H1 (cell line): Measurements from ENCODE around the gene NFKBIE. TPM values are rescaled to one million over a fixed set of nuclear protein-coding genes. Genes with fewer than 3 reads are reported as not detected.

ENCODE experiments used
- CTCF ChIA-PET: fragments of 300-600 bp; sonication (Branson Sonifier 250); formaldehyde crosslinking; loops from one replicate; lab custom pipeline; 2021; ENCODE audit not compliant: partially characterized antibody; lab: Charles Lee
- POLR2A ChIA-PET: fragments of 300-600 bp; sonication (Branson Sonifier 250); formaldehyde crosslinking; loops from one replicate; lab custom pipeline; 2021; ENCODE audit warnings: inconsistent platforms; ENCODE audit not compliant: partially characterized antibody; lab: Charles Lee
- DNase-seq, 2 experiments: peaks; one replicate each; pipeline versions ENCODE4 v3.0.0 to v3.0.0-alpha.2; 2010 to 2022; ENCODE audit warnings: low spot score in 2 of 2, low read depth in 1 of 2, mixed read lengths in 1 of 2
- FAIRE-seq: peaks from 2 replicates; lab custom pipeline; 2011; peaks lifted over from hg19 to GRCh38; lab: Jason Lieb, UNC
- H2AFZ ChIP-seq: 2 replicates; pipeline ENCODE4 v1.8.1; 2012; ENCODE audit warnings: low read length, inconsistent platforms
- H2AK5ac ChIP-seq: 2 replicates; pipeline ENCODE4 v1.6.1; 2013; ENCODE audit warnings: low read depth, low read length
- H2BK120ac ChIP-seq: replicated peaks from 2 replicates; pipeline ENCODE3; 2013; ENCODE audit warnings: low read depth, low read length, inconsistent platforms
- H2BK12ac ChIP-seq: 2 replicates; pipeline ENCODE4 v1.6.1; 2013; ENCODE audit warnings: low read depth, low read length
- H2BK15ac ChIP-seq: 2 replicates; pipeline ENCODE4 v1.6.1; 2013; ENCODE audit warnings: low read length
- H2BK20ac ChIP-seq: 2 replicates; pipeline ENCODE4 v1.6.1; 2013; ENCODE audit warnings: low read length
- H2BK5ac ChIP-seq: 2 replicates; pipeline ENCODE4 v1.6.1; 2013; ENCODE audit warnings: low read depth, low read length
- H3K14ac ChIP-seq: 2 replicates; pipeline ENCODE4 v1.6.1; 2013; ENCODE audit warnings: inconsistent platforms; ENCODE audit not compliant: insufficient read length
- H3K18ac ChIP-seq: 2 replicates; pipeline ENCODE4 v1.6.1; 2013; ENCODE audit warnings: low read length; ENCODE audit errors: extremely low read depth
- H3K23ac ChIP-seq: 2 replicates; pipeline ENCODE4 v1.6.1; 2013; ENCODE audit warnings: inconsistent platforms; ENCODE audit not compliant: insufficient read length
- H3K23me2 ChIP-seq: 2 replicates; pipeline ENCODE4 v1.6.1; 2013; ENCODE audit warnings: low read depth, low read length
- H3K27ac ChIP-seq: 2 replicates; pipeline ENCODE4 v1.6.1; 2011; ENCODE audit warnings: low read depth, low read length, inconsistent platforms
- H3K27me3 ChIP-seq, 4 experiments: replicated peaks in 1 of 4; 1 replicate in 1 of 4; 2 replicates in 3 of 4; pipeline versions ENCODE4 v1.6.1 to v1.8.1; 2011 to 2013; ENCODE audit warnings: low read length in 3 of 4, mild to moderate bottlenecking in 3 of 4, inconsistent platforms in 2 of 4, mixed read lengths in 2 of 4, moderate library complexity in 1 of 4; ENCODE audit not compliant: control insufficient read depth in 3 of 4, insufficient read depth in 3 of 4; ENCODE audit errors: extremely low read depth in 1 of 4
- H3K36me3 ChIP-seq, 4 experiments: 2 replicates each; pipeline versions ENCODE4 v1.6.1 to v1.8.1; 2011 to 2013; ENCODE audit warnings: mild to moderate bottlenecking in 4 of 4, low read length in 3 of 4, moderate library complexity in 2 of 4, control low read depth in 1 of 4, inconsistent platforms in 1 of 4; ENCODE audit not compliant: insufficient read depth in 4 of 4, control insufficient read depth in 2 of 4
- H3K4ac ChIP-seq: replicated peaks from 2 replicates; pipeline ENCODE3; 2013; ENCODE audit warnings: low read length, low read depth, mixed read lengths, inconsistent platforms; ENCODE audit not compliant: insufficient read length
- H3K4me1 ChIP-seq, 4 experiments: replicated peaks in 1 of 4; 1 replicate in 1 of 4; 2 replicates in 3 of 4; pipeline versions ENCODE4 v1.6.1 to v1.8.1; 2011 to 2013; ENCODE audit warnings: low read length in 3 of 4, inconsistent platforms in 2 of 4, mixed read lengths in 1 of 4; ENCODE audit not compliant: insufficient read depth in 4 of 4, control insufficient read depth in 3 of 4
- H3K4me2 ChIP-seq, 2 experiments: 2 replicates each; pipeline versions ENCODE4 v1.6.1 to v1.8.1; 2011 to 2013; ENCODE audit warnings: low read depth in 2 of 2, low read length in 2 of 2, control low read depth in 1 of 2, inconsistent platforms in 1 of 2, mild to moderate bottlenecking in 1 of 2; ENCODE audit not compliant: insufficient read depth in 1 of 2
- H3K4me3 ChIP-seq, 4 experiments: fragments of 200-600, 300-600 bp in 1 of 4; sonication (generic), shearing (Covaris generic), sonication (Bioruptor Twin) in 1 of 4; 2 replicates each; pipeline versions ENCODE4 v1.5.1 to v1.8.1; 2011 to 2016; ENCODE audit warnings: low read length in 4 of 4, low read depth in 3 of 4, control low read depth in 2 of 4, inconsistent platforms in 2 of 4, mild to moderate bottlenecking in 2 of 4, mixed read lengths in 1 of 4, moderate library complexity in 1 of 4; ENCODE audit not compliant: insufficient read depth in 2 of 4; ENCODE audit errors: extremely low read depth in 1 of 4
- H3K56ac ChIP-seq: replicated peaks from 2 replicates; pipeline ENCODE3; 2013; ENCODE audit warnings: low read depth, mild to moderate bottlenecking, mixed read lengths, low read length, inconsistent platforms; ENCODE audit not compliant: insufficient read length
- H3K79me1 ChIP-seq: 2 replicates; pipeline ENCODE4 v1.6.1; 2013; ENCODE audit warnings: low read depth, low read length, control low read depth
- H3K79me2 ChIP-seq, 2 experiments: 2 replicates each; pipeline versions ENCODE4 v1.6.1 to v1.8.1; 2012 to 2013; ENCODE audit warnings: low read length in 2 of 2, mild to moderate bottlenecking in 2 of 2, inconsistent platforms in 1 of 2; ENCODE audit not compliant: insufficient read depth in 2 of 2, control insufficient read depth in 1 of 2
- H3K9ac ChIP-seq, 4 experiments: replicated peaks in 1 of 4; 1 replicate in 1 of 4; 2 replicates in 3 of 4; pipeline versions ENCODE4 v1.6.1 to v1.8.1; 2011 to 2013; ENCODE audit warnings: low read depth in 3 of 4, low read length in 3 of 4, control low read depth in 2 of 4, mild to moderate bottlenecking in 2 of 4, moderate library complexity in 2 of 4, inconsistent platforms in 1 of 4; ENCODE audit errors: extremely low read depth in 1 of 4
- H3K9me3 ChIP-seq, 2 experiments: 2 replicates each; pipeline versions ENCODE4 v1.6.1 to v1.8.1; 2012 to 2013; ENCODE audit warnings: mild to moderate bottlenecking in 2 of 2, moderate library complexity in 2 of 2, control low read depth in 1 of 2, inconsistent platforms in 1 of 2, low read depth in 1 of 2, low read length in 1 of 2, mixed read lengths in 1 of 2; ENCODE audit not compliant: insufficient read depth in 2 of 2
- H4K20me1 ChIP-seq, 2 experiments: replicated peaks in 1 of 2; 2 replicates each; pipeline versions ENCODE3 to v1.8.1; 2011 to 2013; ENCODE audit warnings: inconsistent platforms in 2 of 2, low read length in 2 of 2, mild to moderate bottlenecking in 1 of 2; ENCODE audit not compliant: insufficient read depth in 2 of 2, control insufficient read depth in 1 of 2
- H4K5ac ChIP-seq: 2 replicates; pipeline ENCODE4 v1.6.1; 2013; ENCODE audit warnings: low read length, low read depth, mixed read lengths, inconsistent platforms; ENCODE audit not compliant: insufficient read length
- H4K8ac ChIP-seq: 2 replicates; pipeline ENCODE4 v1.8.0; 2013; ENCODE audit warnings: mild to moderate bottlenecking, moderate library complexity, low read length, inconsistent platforms; ENCODE audit not compliant: insufficient read depth; ENCODE audit errors: extremely low read depth
- H4K91ac ChIP-seq: replicated peaks from 2 replicates; pipeline ENCODE3; 2013; ENCODE audit warnings: low read length, mixed read lengths, inconsistent platforms; ENCODE audit not compliant: insufficient read length
- ATF2 ChIP-seq: IDR thresholded peaks from 2 replicates; pipeline ENCODE4 v1.6.1; 2012; ENCODE audit warnings: low read length, inconsistent platforms
- CEBPB ChIP-seq: IDR thresholded peaks from 2 replicates; pipeline ENCODE4 v1.6.1; 2012; ENCODE audit warnings: low read depth, low read length
- CREB1 ChIP-seq: IDR thresholded peaks from 2 replicates; pipeline ENCODE4 v1.6.1; 2012; ENCODE audit warnings: inconsistent platforms
- EZH2 ChIP-seq: fragments of 200-600 bp; sonication (generic); IDR thresholded peaks from 2 replicates; pipeline ENCODE4 v1.7.1; 2012; ENCODE audit warnings: low read depth, mild to moderate bottlenecking, moderate library complexity, low read length, inconsistent platforms; ENCODE audit not compliant: severe bottlenecking
- FOSL1 ChIP-seq: IDR thresholded peaks from 2 replicates; pipeline ENCODE4 v1.6.1; 2011; ENCODE audit warnings: mild to moderate bottlenecking, low read depth, low read length, moderate library complexity; ENCODE audit not compliant: insufficient read depth
- KDM1A ChIP-seq: fragments of 200-600, 300-600 bp; sonication (generic); IDR thresholded peaks from 2 replicates; pipeline ENCODE4 v1.7.1; 2016; ENCODE audit warnings: mild to moderate bottlenecking, low read length, borderline replicate concordance
- NRF1 ChIP-seq: IDR thresholded peaks from 2 replicates; pipeline ENCODE4 v1.6.1; 2011; ENCODE audit warnings: mild to moderate bottlenecking, low read depth, low read length, improper control_type of control experiment
- SAP30 ChIP-seq: fragments of 300-600 bp; sonication (generic); IDR thresholded peaks from 2 replicates; pipeline ENCODE4 v1.7.1; 2012; ENCODE audit warnings: low read length, moderate library complexity, mild to moderate bottlenecking, inconsistent platforms; ENCODE audit not compliant: insufficient read depth, insufficient replicate concordance
- SP2 ChIP-seq: IDR thresholded peaks from 2 replicates; pipeline ENCODE4 v1.6.1; 2012; ENCODE audit warnings: mild to moderate bottlenecking, low read length, inconsistent platforms
- TAF1 ChIP-seq: IDR thresholded peaks from 2 replicates; pipeline ENCODE4 v1.6.1; 2011; ENCODE audit warnings: mild to moderate bottlenecking, low read depth, low read length
- TCF12 ChIP-seq: IDR thresholded peaks from 2 replicates; pipeline ENCODE4 v1.6.1; 2011; ENCODE audit warnings: low read depth, mild to moderate bottlenecking, low read length
- WGBS, 2 experiments: shearing (Covaris generic) in 1 of 2; methylation state at CpG; one replicate each; pipeline versions ENCODE4 v1.1.6 to v1.1.7; 2013 to 2015; ENCODE audit warnings: low lambda C conversion rate in 2 of 2, mixed read lengths in 2 of 2, inconsistent platforms in 1 of 2, low coverage in 1 of 2, missing lambda C conversion rate in 1 of 2; ENCODE audit not compliant: insufficient replicate concordance in 2 of 2, insufficient coverage in 1 of 2, insufficient read length in 1 of 2; ENCODE audit errors: extremely low coverage in 1 of 2, missing lambda C conversion rate in 1 of 2; 5-methylcytosine and 5-hydroxymethylcytosine counted together
- polyA plus RNA-seq, 7 experiments: library from polyadenylated mRNA; depleted of rRNA in 3 of 7; stranded (reverse) in 5 of 7; unstranded in 2 of 7; fragments of >200 nt in 5 of 7; fragments of 200-250 nt in 2 of 7; gene quantifications; 1 replicate in 5 of 7; 2 replicates in 1 of 7; 4 replicates in 1 of 7; pipeline versions ENCODE4 v1.2.1 to v1.2.3, GENCODE V29; 2011 to 2013; ENCODE audit warnings: missing spikeins in 2 of 7, mixed read lengths in 2 of 7
- total RNA-seq: library from RNA; stranded (reverse); fragmentation: NEBNext Ultra II Directional; extraction: Animal tissue kit (Norgen Biotek cat#: 25700); gene quantifications from 2 replicates; pipeline ENCODE4 v1.2.1, GENCODE V29; 2021

NFKBIE gene
- total and polyA plus RNA-seq, 2 of the 8 experiments (the other 6 are each of a cell fraction or from before 2014, with no cell fraction given) = 13.5 to 19.2 TPM

- Histone ChIP-seq H3K9ac (peak overlapping the region in 3 of 4 experiments; percentile 9 to 64 (median 59); a peak in 5 of 7 replicates), H2AFZ (peak overlapping the region; percentile 61; the same call in 1 of the 2 replicates), H3K4me3 (peak overlapping the region; percentile 40 to 96 (median 54)), H4K8ac (peak overlapping the region; percentile 95), H3K79me2 (peaks cover 27 to 36% of the 10 kb centered on the region in 2 experiments), H4K5ac (peak overlapping the region; percentile 46), H2AK5ac (peak overlapping the region; percentile 94), H3K18ac (peak overlapping the region; percentile 89), H3K23ac (no peak overlapping the region), H2BK20ac (0 out of 2 replicates have a peak overlapping the region, but pooled peaks have one; percentile 43), H2BK5ac (peak overlapping the region; percentile 86), H3K23me2 (peaks cover 12% of the 10 kb centered on the region), H3K36me3 (peaks cover 21 to 26% (median 23%) of the 10 kb centered on the region in 4 experiments), H2BK120ac (no peak overlapping the region), H4K91ac (peak overlapping the region; percentile 95), H3K9me3 (no peaks in the 10 kb centered on the region), H2BK15ac (peak overlapping the region; percentile 97; the same call in 1 of the 2 replicates), H3K27ac (peak overlapping the region; percentile 54; the same call in 1 of the 2 replicates), H3K4me1 (peaks cover 7 to 18% (median 13%) of the 10 kb centered on the region in 4 experiments), H2BK12ac (peak overlapping the region; percentile 84; the same call in 1 of the 2 replicates), H3K27me3 (no peaks in the 10 kb centered on the region), H3K4me2 (peak overlapping the region; percentile 88 to 92), H3K79me1 (no peaks in the 10 kb centered on the region), H3K4ac (peak overlapping the region; percentile 75), H3K56ac (no peak overlapping the region), H3K14ac (no peak overlapping the region), H4K20me1 (peaks cover 23 to 31% of the 10 kb centered on the region in 2 experiments)
- POLR2A ChIA-PET = interaction anchor here (1.0 to 18.9 kb wide), 30 partner anchors 12 to 1192 kb away, joined by 3 to 581 read pairs (median 18); partner anchors contain the start of genes AARS2, CAPN11, CUL7 and MYMX
- WGBS, 2 experiments = 75% methylated on average over 12 of the region's 12 CpGs; no CpG with 5 or more reads in 1 of the 2 experiments
- no peak for DNase-seq
- CTCF ChIA-PET = interaction anchor here (0.6 to 8.1 kb wide), 17 partner anchors 10 to 148 kb away, joined by 3 to 102 read pairs (median 6); partner anchors contain the start of genes MYMX, SLC29A1 and SLC35B2
- FAIRE-seq = no peak
- TF ChIP-seq SP2 (no peak), FOSL1 (no peak), TAF1 (no peak), CEBPB (no peak), EZH2 (no peak), SAP30 (no peak), CREB1 (no peak), ATF2 (no peak), KDM1A (no peak), NRF1 (no peak), TCF12 (no peak)
Measured at GRCh38 chr6:44245391-44245911, 19.9 kb downstream of the NFKBIE start.
